Heart right ventricle (tissue), 16 donors: ENCODE data around the gene TNIP1. TPM values are rescaled to one million over a fixed set of nuclear protein-coding genes. Genes with fewer than 3 reads are reported as not detected.

Experiments used
- ATAC-seq, 8 donors: fragments of 200-7000 bp; cut with Tn5 transposase; one replicate each; pipeline ENCODE4 v1.9.1; 2020; ENCODE audit warnings: mild to moderate bottlenecking in 8 of 8, moderate library complexity in 8 of 8, moderate number of reproducible peaks in 1 of 8
- DNase-seq, 2 donors: peaks; one replicate each; pipeline ENCODE4 v3.0.0-alpha.2; 2020
- H3K27ac ChIP-seq, 10 donors: fragments of 200-600 bp; sonication (generic) in 2 of 10; one replicate each; pipeline versions ENCODE4 v1.5.0 to v1.8.0; 2020 to 2022; ENCODE audit warnings: mild to moderate bottlenecking in 3 of 10
- H3K27me3 ChIP-seq, 7 donors: fragments of 200-600 bp; one replicate each; pipeline ENCODE4 v1.8.0; 2021 to 2022; ENCODE audit warnings: mild to moderate bottlenecking in 2 of 7
- H3K36me3 ChIP-seq, 9 donors: fragments of 200-600 bp; sonication (generic) in 1 of 9; one replicate each; pipeline versions ENCODE4 v1.5.0 to v1.8.0; 2020 to 2022; ENCODE audit warnings: mild to moderate bottlenecking in 2 of 9
- H3K4me1 ChIP-seq, 9 donors: fragments of 200-600 bp; sonication (generic) in 1 of 9; one replicate each; pipeline versions ENCODE4 v1.5.0 to v1.8.0; 2020 to 2022; ENCODE audit warnings: mild to moderate bottlenecking in 4 of 9
- H3K4me3 ChIP-seq, 10 donors: fragments of 200-600 bp; sonication (generic) in 2 of 10; one replicate each; pipeline versions ENCODE4 v1.5.0 to v1.8.0; 2020 to 2022; ENCODE audit warnings: mild to moderate bottlenecking in 7 of 10, moderate library complexity in 2 of 10
- H3K9me3 ChIP-seq, 11 donors: fragments of 200-600 bp in 10 of 11; sonication (generic) in 2 of 11; one replicate each; pipeline versions ENCODE4 v1.5.0 to v1.8.0; 2013 to 2022; ENCODE audit warnings: mild to moderate bottlenecking in 2 of 11, control low read depth in 1 of 11, moderate library complexity in 1 of 11
- WGBS, 2 donors: extraction: QIAGEN DNeasy Blood & Tissue Kit; methylation state at CpG; one replicate each; pipeline ENCODE4 v1.1.7; 2013; ENCODE audit warnings: inconsistent platforms in 1 of 2; 5-methylcytosine and 5-hydroxymethylcytosine counted together
- intact Hi-C, 10 donors: fragments of 100-400 bp; cut with DNase I; formaldehyde crosslinking; loops; one replicate each; pipeline versions ENCODE4 v1.11.1 to v1.14.2; 2022
- polyA plus RNA-seq, 2 donors: library from polyadenylated mRNA; stranded (reverse); fragments of 200-250 nt; gene quantifications; one replicate each; pipeline ENCODE4 v1.2.3, GENCODE V29; 2013
- total RNA-seq, 10 donors: library from RNA; stranded (reverse); fragmentation: NEBNext Ultra II Directional in 3 of 10; extraction: Animal tissue kit (Norgen Biotek cat#: 25700) in 3 of 10; gene quantifications; one replicate each; pipeline versions ENCODE4 v1.2.1 to v1.2.4, GENCODE V29; 2021 to 2023
- TF ChIP-seq, protein P1 (sequence below), 9 donors: fragments of 200-600 bp; sonication (generic) in 2 of 9; IDR thresholded peaks; one replicate each; pipeline versions ENCODE4 v1.5.0 to v1.8.0; 2021 to 2022; ENCODE audit warnings: antibody characterized with exemption in 9 of 9, mild to moderate bottlenecking in 5 of 9, moderate library complexity in 1 of 9
- donor health status: Arrhythmogenic right ventricular cardiomyopathy.
- donor health status: ischemic (EF 13 %, LVEDD 7.1; RV severe dilation, severe dysfunction).
- donor health status: healthy with polysubstance abuse.
- donor health status: DM: no; HTN: yes; CAD: no.
- donor health status: DM: no; HTN: no; CAD: no.
- donor health status: ischemic (EF 25% LVEDD 6.9; RV normal size, moderate dysfunction).
- donor health status: ischemic (EF 25% LVEDD 5.7; RV mildly dilated, moderate dysfunction).
- donor health status: healthy.
- donor health status: DM: yes; HTN: yes; CAD: no.
- donor health status: Ischemic cardiomyopathy.
- donor health status: ischemic (EF 35%, LVEDD 5.7; RV mildly dilated, moderate dysfunction).
- donor health status: nonischemic (EF 11% LVEDD 7.7; RV severe dilation, severe dysfunction).
- donor health status: DM: yes; HTN: yes; CAD: no.
- donor health status: PGD.
- donor health status: ischemic (EF 29% LVEDD 5.4; RV normal size, mild dysfunction).
- donor health status: nonischemic (EF 23%, LVEDD 6.1; RV moderate dilation, normal function).

The TNIP1 gene
- total and polyA plus RNA-seq, 12 donors: 63.8 to 130 (median 124) TPM

DNA sequence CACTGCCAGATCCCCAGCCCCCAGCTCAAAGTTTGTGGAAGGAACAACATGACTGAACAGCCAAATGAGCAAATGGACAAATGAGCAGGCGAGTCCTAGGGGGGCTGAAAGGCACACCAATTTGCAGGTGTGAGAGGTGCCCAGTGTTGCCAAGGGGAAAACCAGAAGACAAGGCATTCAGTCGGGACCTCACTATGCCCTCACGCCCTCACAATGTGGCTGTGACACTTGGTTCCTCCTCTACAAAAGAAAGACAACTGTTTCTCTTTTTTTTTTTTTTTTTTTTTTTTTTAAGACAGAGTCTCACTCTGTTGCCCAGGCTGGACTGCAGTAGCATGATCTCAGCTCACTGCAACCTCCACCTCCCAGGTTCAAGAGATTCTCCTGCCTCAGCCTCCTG is 28.0 kb downstream of the TNIP1 start:
- intact Hi-C loops: loop anchor here in 6 of 10 donors (2.0 to 10.0 kb wide), 6 partner anchors 62 to 184 kb away; no protein-coding TSS in a partner anchor
- peaks cover 0 to 100% (median 57%) of the 10 kb centered on the region in 9 donors for H3K36me3 ChIP-seq
- peaks cover 6 to 59% (median 15%) of the 10 kb centered on the region in 9 donors for H3K4me1 ChIP-seq
- H3K27me3 ChIP-seq: no peaks in the 10 kb centered on the region
- ATAC-seq (no peak), DNase-seq (no peak)
- 86 to 88% methylated on average over 3 of the region's 3 CpGs for whole genome bisulfite sequencing, 2 donors
- no peaks in the 10 kb centered on the region for H3K9me3 ChIP-seq
- no peak overlapping the region for H3K4me3 ChIP-seq
- peak overlapping the region in 2 of 10 donors; percentile 46 to 54 for H3K27ac ChIP-seq
- TF ChIP-seq, protein P1, sequence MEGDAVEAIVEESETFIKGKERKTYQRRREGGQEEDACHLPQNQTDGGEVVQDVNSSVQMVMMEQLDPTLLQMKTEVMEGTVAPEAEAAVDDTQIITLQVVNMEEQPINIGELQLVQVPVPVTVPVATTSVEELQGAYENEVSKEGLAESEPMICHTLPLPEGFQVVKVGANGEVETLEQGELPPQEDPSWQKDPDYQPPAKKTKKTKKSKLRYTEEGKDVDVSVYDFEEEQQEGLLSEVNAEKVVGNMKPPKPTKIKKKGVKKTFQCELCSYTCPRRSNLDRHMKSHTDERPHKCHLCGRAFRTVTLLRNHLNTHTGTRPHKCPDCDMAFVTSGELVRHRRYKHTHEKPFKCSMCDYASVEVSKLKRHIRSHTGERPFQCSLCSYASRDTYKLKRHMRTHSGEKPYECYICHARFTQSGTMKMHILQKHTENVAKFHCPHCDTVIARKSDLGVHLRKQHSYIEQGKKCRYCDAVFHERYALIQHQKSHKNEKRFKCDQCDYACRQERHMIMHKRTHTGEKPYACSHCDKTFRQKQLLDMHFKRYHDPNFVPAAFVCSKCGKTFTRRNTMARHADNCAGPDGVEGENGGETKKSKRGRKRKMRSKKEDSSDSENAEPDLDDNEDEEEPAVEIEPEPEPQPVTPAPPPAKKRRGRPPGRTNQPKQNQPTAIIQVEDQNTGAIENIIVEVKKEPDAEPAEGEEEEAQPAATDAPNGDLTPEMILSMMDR (IDR thresholded peaks at IDR 0.05): no peak

DNA sequence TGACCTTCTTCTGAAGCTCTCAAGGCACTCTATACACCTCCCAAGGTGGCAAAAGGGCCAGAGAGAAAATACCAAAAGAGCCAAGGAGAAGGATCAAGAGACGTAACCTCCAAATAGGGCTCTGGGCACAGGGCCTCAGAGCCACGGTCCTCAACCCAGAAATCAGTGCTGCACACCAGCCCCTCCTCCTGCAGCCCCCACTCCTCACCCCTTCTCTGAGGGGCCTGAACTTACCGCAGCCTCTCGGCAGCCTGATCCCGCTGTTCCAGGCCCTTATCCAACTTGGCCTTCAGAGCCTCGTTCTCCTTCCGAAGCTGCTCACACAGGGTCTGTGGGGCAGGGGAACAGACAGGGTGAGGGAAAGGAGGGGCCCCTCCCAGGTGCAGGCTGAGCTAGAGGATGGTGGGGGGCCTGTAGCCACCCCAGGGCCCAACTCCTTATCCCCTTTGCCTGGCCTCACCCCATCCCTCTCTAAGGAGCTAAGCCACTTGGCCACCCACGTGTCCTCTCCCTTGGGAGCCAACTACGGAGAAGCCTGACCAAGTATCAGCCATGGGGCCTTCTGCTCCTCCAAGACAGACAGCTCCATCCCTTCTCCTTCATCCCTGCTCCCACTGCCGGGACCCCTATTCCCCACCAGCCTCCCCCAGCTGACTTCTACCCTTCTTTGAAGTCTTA is 28.8 kb downstream of the TNIP1 start:
- 55 to 59% methylated on average over 10 of the region's 10 CpGs for WGBS, 2 donors
- intact Hi-C loops: loop anchor here (1.0 to 10.0 kb wide), 10 partner anchors 51 to 185 kb away; no protein-coding TSS in a partner anchor
- Histone ChIP-seq H3K4me1 (peaks cover 6 to 53% (median 15%) of the 10 kb centered on the region in 9 donors), H3K4me3 (no peak overlapping the region), H3K36me3 (peaks cover 0 to 100% (median 54%) of the 10 kb centered on the region in 9 donors), H3K9me3 (no peaks in the 10 kb centered on the region), H3K27me3 (no peaks in the 10 kb centered on the region), H3K27ac (peak overlapping the region in 8 of 10 donors; percentile 27 to 54 (median 40))
- peak in 7 of 8 donors; percentile 2 to 44 (median 23) for ATAC-seq
- peak in 1 of 2 donors; percentile 22 for DNase-seq
- TF ChIP-seq, protein P1 (IDR thresholded peaks at IDR 0.05): peak in 2 of 9 donors; percentile 1 to 7

DNA sequence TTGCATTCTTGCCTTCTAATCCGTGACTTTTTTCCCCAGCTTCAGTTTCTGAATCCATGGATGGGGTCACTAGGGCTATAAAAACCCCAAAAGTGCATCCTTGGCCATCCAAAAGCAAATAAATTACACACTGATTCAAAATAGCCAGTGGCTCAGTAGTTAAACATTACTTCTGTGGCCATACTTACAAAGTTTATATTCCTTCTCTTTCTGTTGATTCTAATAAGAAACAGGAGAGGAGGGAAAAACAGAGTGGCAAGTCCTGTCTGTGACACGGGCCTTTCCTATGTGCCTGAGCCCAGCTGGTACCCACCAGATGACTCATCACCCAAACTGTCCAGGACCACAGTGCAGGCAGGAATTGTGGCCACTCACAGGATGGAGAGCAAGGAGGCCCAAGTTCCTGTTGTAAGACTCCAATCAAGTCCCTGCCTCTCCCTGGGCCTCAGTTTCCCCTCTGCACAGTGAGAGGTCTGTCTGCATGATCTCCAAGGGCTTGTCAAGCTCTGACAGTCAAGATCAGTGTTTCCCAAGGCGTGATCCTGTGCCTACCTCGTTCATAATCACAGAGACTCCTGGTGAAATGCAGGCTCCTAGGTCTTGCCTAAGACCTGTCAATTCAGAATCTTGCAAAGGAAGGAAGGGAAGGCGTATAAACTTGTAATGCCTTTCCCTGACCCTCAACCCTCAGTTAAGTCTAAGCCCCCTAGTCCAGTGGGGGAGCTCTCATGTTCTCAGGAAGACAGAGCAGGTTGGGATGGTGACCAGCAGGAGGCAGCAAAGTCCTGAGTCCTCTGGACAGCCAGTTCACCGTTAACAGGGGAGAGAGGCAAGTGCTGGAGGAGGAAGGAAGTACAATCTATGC is 29.5 kb downstream of the TNIP1 start:
- TF ChIP-seq, protein P1 (IDR thresholded peaks at IDR 0.05): peak; percentile 69 to 94 (median 88)
- Histone ChIP-seq H3K27me3 (no peaks in the 10 kb centered on the region), H3K4me3 (no peak overlapping the region), H3K4me1 (peaks cover 6 to 45% (median 15%) of the 10 kb centered on the region in 9 donors), H3K27ac (peak overlapping the region in 6 of 10 donors; percentile 27 to 54 (median 40)), H3K36me3 (peaks cover 0 to 100% (median 52%) of the 10 kb centered on the region in 9 donors), H3K9me3 (no peaks in the 10 kb centered on the region)
- DNase-seq (peak; percentile 81 to 88), ATAC-seq (peak; percentile 77 to 90 (median 84))
- 67% methylated on average over 6 of the region's 6 CpGs for WGBS, 2 donors
- intact Hi-C loops: loop anchor here in 8 of 10 donors (1.0 to 10.0 kb wide), 8 partner anchors 50 to 186 kb away; no protein-coding TSS in a partner anchor

DNA sequence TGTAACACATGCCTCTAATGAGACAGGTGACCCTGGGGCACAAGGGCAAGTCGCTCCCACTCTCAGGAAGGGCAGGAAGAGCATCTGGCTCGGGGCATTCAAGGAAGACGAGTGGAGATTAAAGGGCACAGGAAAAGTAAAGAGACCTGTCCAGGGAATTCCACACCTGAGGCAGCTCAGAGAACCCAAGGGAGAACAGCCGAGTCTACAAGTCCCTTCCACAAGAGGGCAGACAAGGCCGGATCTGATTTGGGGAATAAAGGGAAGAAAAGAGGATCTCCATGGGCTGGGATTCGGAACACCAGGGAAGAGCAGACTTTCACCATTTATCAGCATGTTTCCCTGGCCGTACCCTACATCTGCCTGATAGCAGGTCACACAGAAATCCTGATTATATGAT is 32.3 kb downstream of the TNIP1 start:
- TF ChIP-seq, protein P1 (IDR thresholded peaks at IDR 0.05): peak in 2 of 9 donors; percentile 12 to 13
- Histone ChIP-seq H3K27me3 (no peaks in the 10 kb centered on the region), H3K4me3 (no peak overlapping the region), H3K36me3 (peaks cover 0 to 100% (median 48%) of the 10 kb centered on the region in 9 donors), H3K9me3 (no peaks in the 10 kb centered on the region), H3K4me1 (peaks cover 6 to 29% (median 9%) of the 10 kb centered on the region in 9 donors), H3K27ac (no peak overlapping the region)
- intact Hi-C loops: loop anchor here in 7 of 10 donors (1.0 to 5.0 kb wide), 5 partner anchors 45 to 189 kb away; partner anchors contain the start of gene ANXA6 (in 1 of the 7)
- no peak for DNase-seq
- ATAC-seq: no peak
- WGBS, 2 donors: 67 to 76% methylated on average over 7 of the region's 7 CpGs
